Measurements from ENCODE around the gene THSD1.

GRCh38 chr13:52348071-52348470 is 57.9 kb downstream of the THSD1 start:
- TF ChIP-seq POLR2AphosphoS5 (IDR thresholded peaks at IDR 0.05) (no peak), CTCF (IDR thresholded peaks at IDR 0.05 in 8 of 11, conservative IDR thresholded peaks at IDR 0.05 in 3 of 11) (no peak), POLR2A (IDR thresholded peaks at IDR 0.05) (no peak)
